Right atrium auricular region (tissue), 2 donors: ENCODE measurements around the gene COX7A2. TPM values are rescaled to one million over a fixed set of nuclear protein-coding genes. Genes with fewer than 3 reads are reported as not detected.

Experiments used
- DNase-seq: peaks from one replicate; pipeline ENCODE4 v3.0.0-alpha.2; 2019; ENCODE audit warnings: low spot score
- H3K27ac ChIP-seq, 2 donors: fragments of 200-600 bp; sonication (generic); 1 replicate in 1 of 2; 2 replicates in 1 of 2; pipeline ENCODE4 v1.5.1; 2016 to 2019
- H3K27me3 ChIP-seq, 2 donors: fragments of 200-600 bp; sonication (generic); one replicate each; pipeline versions ENCODE4 v1.5.1 to v1.6.0; 2017 to 2019
- H3K36me3 ChIP-seq: fragments of 200-600 bp; sonication (generic); one replicate; pipeline ENCODE4 v1.5.1; 2016
- H3K4me1 ChIP-seq, 2 donors: fragments of 200-600 bp; sonication (generic); one replicate each; pipeline versions ENCODE4 v1.5.1 to v1.6.0; 2017 to 2019
- H3K4me3 ChIP-seq, 2 donors: fragments of 200-600 bp; sonication (generic); 1 replicate in 1 of 2; 2 replicates in 1 of 2; pipeline ENCODE4 v1.5.1; 2017 to 2019; ENCODE audit warnings: mild to moderate bottlenecking in 1 of 2, moderate library complexity in 1 of 2
- H3K9me3 ChIP-seq, 2 donors: fragments of 200-600 bp; sonication (generic); one replicate each; pipeline ENCODE4 v1.5.1; 2019
- CTCF ChIP-seq, 2 donors: fragments of 200-600 bp; sonication (generic); IDR thresholded peaks; one replicate each; pipeline ENCODE4 v1.5.1; 2019; ENCODE audit warnings: antibody characterized with exemption in 2 of 2
- total RNA-seq, 2 donors: library from RNA; depleted of rRNA; stranded (reverse); fragments of >200 nt; gene quantifications; one replicate each; pipeline ENCODE4 v1.1.0, GENCODE V29; 2016

The COX7A2 gene
- total RNA-seq, 2 donors from 2014 or later, result 647 to 2,028 TPM

- no peaks in the 10 kb centered on the region for H3K27me3 ChIP-seq
- H3K4me1 ChIP-seq, result no peaks in the 10 kb centered on the region
These were observed 23.2 kb downstream of the COX7A2 start for GRCh38 chr6:75220357-75220756.

GRCh38 chr6:75219263-75219662 is 24.3 kb downstream of the COX7A2 start:
- Histone ChIP-seq H3K27me3 (no peaks in the 10 kb centered on the region), H3K36me3 (no peaks in the 10 kb centered on the region), H3K9me3 (no peaks in the 10 kb centered on the region), H3K4me3 (no peak overlapping the region), H3K27ac (no peak overlapping the region), H3K4me1 (no peaks in the 10 kb centered on the region)
- no peak for DNase-seq
- no peak for TF ChIP-seq CTCF (IDR thresholded peaks at IDR 0.05)

More at GRCh38 chr6:75220357-75220756, 23.2 kb downstream of the COX7A2 start:
- no peaks in the 10 kb centered on the region for H3K9me3 ChIP-seq
- H3K36me3 ChIP-seq, result no peaks in the 10 kb centered on the region
- no peak overlapping the region for H3K27ac ChIP-seq
- H3K4me3 ChIP-seq, result no peak overlapping the region
- DNase-seq, result no peak
- no peak for TF ChIP-seq CTCF (IDR thresholded peaks at IDR 0.05)

DNA sequence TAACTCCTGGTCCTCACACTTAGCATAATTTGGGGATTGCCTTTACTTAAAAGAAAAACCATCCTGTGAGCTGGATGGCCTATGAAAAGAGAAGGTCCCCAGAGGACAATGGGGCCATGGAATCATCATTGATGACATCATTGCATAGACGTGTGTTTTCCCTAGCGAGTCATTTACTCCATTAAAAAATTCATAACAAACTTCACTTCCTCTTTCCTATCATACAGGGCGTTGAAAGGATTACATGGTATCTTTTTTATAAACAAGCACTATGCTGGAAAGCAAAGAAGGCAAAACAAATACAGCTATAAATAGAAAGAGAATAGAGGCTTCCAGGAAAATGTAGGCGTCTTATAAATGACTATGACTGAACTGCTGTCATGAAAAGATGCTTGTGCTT is 26.4 kb downstream of the COX7A2 start:
- Histone ChIP-seq H3K4me3 (no peak overlapping the region), H3K4me1 (peaks cover 0 to 11% of the 10 kb centered on the region in 2 donors), H3K9me3 (no peaks in the 10 kb centered on the region), H3K27ac (no peak overlapping the region), H3K36me3 (no peaks in the 10 kb centered on the region), H3K27me3 (no peaks in the 10 kb centered on the region)
- DNase-seq, result no peak
- no peak for TF ChIP-seq CTCF (IDR thresholded peaks at IDR 0.05)

DNA sequence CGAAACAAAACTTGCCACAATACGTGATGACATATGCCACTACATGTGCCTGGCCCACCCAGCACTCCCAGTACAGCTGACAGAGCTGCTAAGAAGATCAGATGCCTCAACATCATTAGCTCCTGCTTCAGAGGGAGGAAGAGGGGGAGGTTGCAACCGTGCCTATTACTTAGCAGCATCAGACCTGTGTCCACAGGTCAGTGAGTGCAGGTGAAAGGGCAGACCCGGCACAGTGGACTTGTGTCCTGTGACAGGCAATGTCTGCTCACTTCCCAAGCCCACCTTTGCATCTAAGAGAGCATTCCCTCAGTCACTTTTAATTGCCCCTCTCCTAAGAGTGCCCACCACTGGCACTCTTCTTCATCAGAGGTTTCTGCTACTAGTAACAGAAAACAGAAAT is 28.3 kb downstream of the COX7A2 start:
- no peak overlapping the region for H3K4me3 ChIP-seq
- no peaks in the 10 kb centered on the region for H3K27me3 ChIP-seq
- no peaks in the 10 kb centered on the region for H3K9me3 ChIP-seq
- no peak for TF ChIP-seq CTCF (IDR thresholded peaks at IDR 0.05)
- no peak for DNase-seq
- H3K4me1 ChIP-seq, result peaks cover 0 to 22% of the 10 kb centered on the region in 2 donors
- H3K27ac ChIP-seq, result no peak overlapping the region
- no peaks in the 10 kb centered on the region for H3K36me3 ChIP-seq

DNA sequence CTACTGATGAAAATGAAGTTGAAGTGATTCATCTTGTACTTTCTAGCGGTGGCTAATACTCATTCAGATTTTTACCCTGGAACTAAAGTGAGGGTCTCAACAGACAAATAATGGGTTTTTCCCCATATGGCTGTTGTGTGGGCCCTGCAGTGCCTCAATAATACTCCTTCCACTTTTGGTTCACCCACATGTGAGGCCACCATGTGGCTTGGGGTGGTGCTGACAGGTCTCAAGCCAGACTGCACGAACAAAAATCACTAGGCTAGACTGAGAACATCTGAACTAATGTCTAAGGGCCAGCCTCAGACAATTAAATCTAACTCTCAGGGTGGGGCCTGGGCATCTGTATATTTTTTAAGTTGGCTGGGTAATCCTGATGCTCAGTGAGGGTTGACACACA is 29.9 kb downstream of the COX7A2 start:
- no peaks in the 10 kb centered on the region for H3K27me3 ChIP-seq
- H3K27ac ChIP-seq, result no peak overlapping the region
- DNase-seq, result no peak
- no peak overlapping the region for H3K4me3 ChIP-seq
- no peaks in the 10 kb centered on the region for H3K9me3 ChIP-seq
- no peaks in the 10 kb centered on the region for H3K36me3 ChIP-seq
- no peak for TF ChIP-seq CTCF (IDR thresholded peaks at IDR 0.05)
- peaks cover 0 to 24% of the 10 kb centered on the region in 2 donors for H3K4me1 ChIP-seq

GRCh38 chr6:75213112-75213511 is 30.5 kb downstream of the COX7A2 start:
- Histone ChIP-seq H3K4me3 (no peak overlapping the region), H3K27me3 (no peaks in the 10 kb centered on the region), H3K9me3 (no peaks in the 10 kb centered on the region), H3K27ac (no peak overlapping the region), H3K36me3 (no peaks in the 10 kb centered on the region), H3K4me1 (peaks cover 0 to 30% of the 10 kb centered on the region in 2 donors)
- DNase-seq, result no peak
- no peak for TF ChIP-seq CTCF (IDR thresholded peaks at IDR 0.05)
